IMR-90 (cell line): ENCODE results near the gene ST8SIA4. TPM values are rescaled to one million over a fixed set of nuclear protein-coding genes. Genes with fewer than 3 reads are reported as not detected.

Experiments used
- ATAC-seq: fragments of 200-7000 bp; cut with Tn5 transposase; 2 replicates; pipeline ENCODE4 v1.9.1; 2020; ENCODE audit warnings: low read depth, mild to moderate bottlenecking, moderate library complexity
- BruUV-seq: library from RNA; stranded (reverse); fragments of 400-500 nt; replicated peaks from 2 replicates; lab custom pipeline; 2021; lab: Mats Ljungman, UMichigan
- CTCF ChIA-PET: fragments of 300-600 bp; formaldehyde crosslinking; extraction: SDS; loops from one replicate; lab custom pipeline; 2021; ENCODE audit warnings: antibody characterized with exemption; lab: Yijun Ruan, JAX
- POLR2A ChIA-PET: fragments of 300-600 bp; sonication (Branson Sonifier 250); formaldehyde crosslinking; loops from one replicate; lab custom pipeline; 2022; ENCODE audit warnings: antibody characterized with exemption; ENCODE audit not compliant: unreplicated experiment; lab: Charles Lee
- DNase-seq: peaks from one replicate; pipeline ENCODE4 v3.0.0; 2013
- H2AFZ ChIP-seq: replicated peaks from 2 replicates; pipeline ENCODE3; 2013; ENCODE audit warnings: low read length, mild to moderate bottlenecking; ENCODE audit not compliant: poor library complexity
- H2AK5ac ChIP-seq: 2 replicates; pipeline ENCODE4 v1.6.1; 2013; ENCODE audit warnings: low read depth, low read length, inconsistent platforms
- H2AK9ac ChIP-seq: replicated peaks from 2 replicates; pipeline ENCODE3; 2013; ENCODE audit warnings: mild to moderate bottlenecking, low read depth, low read length, moderate library complexity; ENCODE audit not compliant: poor library complexity
- H2BK120ac ChIP-seq: 2 replicates; pipeline ENCODE4 v1.6.1; 2013; ENCODE audit warnings: low read depth, low read length, inconsistent platforms
- H2BK15ac ChIP-seq: 3 replicates; pipeline ENCODE4 v1.6.1; 2013; ENCODE audit warnings: low read depth, low read length, inconsistent platforms
- H2BK20ac ChIP-seq: 2 replicates; pipeline ENCODE4 v1.6.1; 2013; ENCODE audit warnings: low read depth, mild to moderate bottlenecking, inconsistent platforms, low read length, moderate library complexity
- H2BK5ac ChIP-seq: 2 replicates; pipeline ENCODE4 v1.6.1; 2013; ENCODE audit warnings: mild to moderate bottlenecking, low read depth, low read length, inconsistent platforms; ENCODE audit not compliant: poor library complexity, severe bottlenecking
- H3K14ac ChIP-seq: replicated peaks from 2 replicates; pipeline ENCODE4 v1.6.1; 2013; ENCODE audit warnings: low read depth, low read length, inconsistent platforms
- H3K18ac ChIP-seq: 2 replicates; pipeline ENCODE4 v1.6.1; 2013; ENCODE audit warnings: low read depth, low read length, control low read depth
- H3K23ac ChIP-seq: 2 replicates; pipeline ENCODE4 v1.6.1; 2013; ENCODE audit warnings: low read depth, low read length, inconsistent platforms
- H3K27ac ChIP-seq: 2 replicates; pipeline ENCODE4 v1.5.1; 2013; ENCODE audit warnings: mild to moderate bottlenecking, control low read depth, low read length; ENCODE audit not compliant: insufficient read depth
- H3K27me3 ChIP-seq: 2 replicates; pipeline ENCODE4 v1.6.1; 2013; ENCODE audit warnings: low read length; ENCODE audit not compliant: control insufficient read depth, insufficient read depth
- H3K36me3 ChIP-seq: 2 replicates; pipeline ENCODE4 v1.6.1; 2013; ENCODE audit warnings: low read length, mixed read lengths; ENCODE audit not compliant: control insufficient read depth, insufficient read depth
- H3K4ac ChIP-seq: 2 replicates; pipeline ENCODE4 v1.6.1; 2013; ENCODE audit warnings: low read depth, low read length, inconsistent platforms
- H3K4me1 ChIP-seq: 2 replicates; pipeline ENCODE4 v1.6.1; 2013; ENCODE audit warnings: low read length, mixed read lengths; ENCODE audit not compliant: control insufficient read depth, insufficient read depth
- H3K4me2 ChIP-seq: 2 replicates; pipeline ENCODE4 v1.6.1; 2013; ENCODE audit warnings: low read depth, mild to moderate bottlenecking, control low read depth, low read length, moderate library complexity
- H3K4me3 ChIP-seq: 2 replicates; pipeline ENCODE4 v1.5.1; 2013; ENCODE audit warnings: low read depth, mild to moderate bottlenecking, control low read depth, low read length, moderate library complexity; ENCODE audit not compliant: insufficient read depth
- H3K56ac ChIP-seq: 2 replicates; pipeline ENCODE4 v1.6.1; 2013; ENCODE audit warnings: low read length, inconsistent platforms; ENCODE audit not compliant: insufficient read depth; ENCODE audit errors: extremely low read depth
- H3K79me1 ChIP-seq, 2 experiments: 2 replicates each; pipeline ENCODE4 v1.6.1; 2013; ENCODE audit warnings: low read length in 2 of 2, inconsistent platforms in 1 of 2, low read depth in 1 of 2
- H3K9ac ChIP-seq: 2 replicates; pipeline ENCODE4 v1.6.1; 2013; ENCODE audit warnings: low read depth, low read length, control low read depth
- H3K9me1 ChIP-seq: 2 replicates; pipeline ENCODE4 v1.6.1; 2013; ENCODE audit warnings: low read length, inconsistent platforms; ENCODE audit not compliant: insufficient read depth
- H3K9me3 ChIP-seq: 2 replicates; pipeline ENCODE4 v1.6.1; 2013; ENCODE audit warnings: low read length; ENCODE audit not compliant: control insufficient read depth, insufficient read depth
- H4K20me1 ChIP-seq: 2 replicates; pipeline ENCODE4 v1.6.1; 2013; ENCODE audit warnings: low read length, inconsistent platforms; ENCODE audit not compliant: insufficient read depth
- H4K5ac ChIP-seq: 2 replicates; pipeline ENCODE4 v1.6.1; 2013; ENCODE audit warnings: mild to moderate bottlenecking, low read depth, low read length, control low read depth
- H4K8ac ChIP-seq, 2 experiments: 2 replicates each; pipeline ENCODE4 v1.6.1; 2013; ENCODE audit warnings: low read depth in 2 of 2, low read length in 2 of 2, control low read depth in 1 of 2, inconsistent platforms in 1 of 2
- H4K91ac ChIP-seq: 2 replicates; pipeline ENCODE4 v1.6.1; 2013; ENCODE audit warnings: low read depth, low read length, inconsistent platforms; ENCODE audit not compliant: insufficient read depth
- CTCF ChIP-seq: conservative IDR thresholded peaks from 2 replicates; pipeline ENCODE4 v1.5.1; 2012; ENCODE audit warnings: mild to moderate bottlenecking, low read depth, low read length, improper control_type of control experiment
- ELK1 ChIP-seq: fragments of 150-350 bp; IDR thresholded peaks from 2 replicates; pipeline ENCODE4 v1.6.1; 2016; ENCODE audit warnings: low read depth, mild to moderate bottlenecking, low read length, moderate library complexity, borderline replicate concordance
- MAFK ChIP-seq: IDR thresholded peaks from 2 replicates; pipeline ENCODE4 v1.6.1; 2012; ENCODE audit warnings: low read depth, low read length, improper control_type of control experiment
- MAZ ChIP-seq: IDR thresholded peaks from 2 replicates; pipeline ENCODE4 v1.6.1; 2012; ENCODE audit warnings: low read depth, mild to moderate bottlenecking, low read length, improper control_type of control experiment, moderate library complexity, borderline replicate concordance
- MXI1 ChIP-seq: IDR thresholded peaks from 2 replicates; pipeline ENCODE4 v1.6.1; 2012; ENCODE audit warnings: low read depth, mild to moderate bottlenecking, low read length, moderate library complexity, borderline replicate concordance
- RAD21 ChIP-seq: IDR thresholded peaks from 2 replicates; pipeline ENCODE4 v1.6.1; 2012; ENCODE audit warnings: low read length, improper control_type of control experiment
- RFX5 ChIP-seq: IDR thresholded peaks from 2 replicates; pipeline ENCODE4 v1.8.0; 2012; ENCODE audit warnings: low read depth, mild to moderate bottlenecking, low read length, moderate library complexity
- USF2 ChIP-seq: fragments of 150-350 bp; IDR thresholded peaks from 2 replicates; pipeline ENCODE4 v1.6.1; 2017; ENCODE audit warnings: mild to moderate bottlenecking, antibody characterized with exemption, low read length, low read depth
- WGBS, 2 experiments: methylation state at CpG; one replicate each; pipeline versions ENCODE4 v1.1.5 to v1.1.7; 2013; ENCODE audit warnings: missing lambda C conversion rate in 2 of 2; ENCODE audit not compliant: insufficient read length in 1 of 2; ENCODE audit errors: extremely low coverage in 2 of 2; 5-methylcytosine and 5-hydroxymethylcytosine counted together
- dilution Hi-C: fragments of 300-500 bp; cut with HindIII; formaldehyde crosslinking; loops from one replicate; pipeline ENCODE4 v1.14.3; 2018; ENCODE audit warnings: low sequenced_read_pairs; ENCODE audit not compliant: unreplicated experiment
- in situ Hi-C: fragments of 300-500 bp; cut with MboI; formaldehyde crosslinking; loops from 3 replicates; pipeline ENCODE4 v1.14.3; 2019; ENCODE audit warnings: low sequenced_read_pairs, inconsistent platforms, mixed read lengths
- intact Hi-C: fragments of 100-400 bp; cut with micrococcal nuclease; formaldehyde crosslinking; loops from 2 replicates; pipeline ENCODE4 v1.10.0; 2022
- polyA plus RNA-seq, 3 experiments: library from polyadenylated mRNA; depleted of rRNA; stranded (reverse); fragments of >200 nt; gene quantifications; 2 replicates each; pipeline ENCODE4 v1.2.3, GENCODE V29; 2012; ENCODE audit warnings: low replicate concordance in 1 of 3
- total RNA-seq: library from RNA; depleted of rRNA; stranded (reverse); fragments of >200 nt; gene quantifications from 2 replicates; pipeline ENCODE4 v1.2.3, GENCODE V29; 2012

Gene ST8SIA4
- total and polyA plus RNA-seq, 2 of the 4 experiments (the other 2 are of a cell fraction), result 0.02 to 0.18 TPM

- POLR2A ChIA-PET, result no interaction called here
- CTCF ChIA-PET, result no interaction called here
- intact Hi-C loops, result no loop called here
- no peak overlapping the region for H3K23ac ChIP-seq
- no TSS peak for BruUV-seq
- H3K9me1 ChIP-seq, result no peaks in the 10 kb centered on the region
- H3K27ac ChIP-seq, result no peak overlapping the region
- H2BK15ac ChIP-seq, result no peak overlapping the region
- H3K9ac ChIP-seq, result no peak overlapping the region
- no peaks in the 10 kb centered on the region for H3K79me1 ChIP-seq
- H3K14ac ChIP-seq, result no peak overlapping the region
- H3K4ac ChIP-seq, result no peak overlapping the region
- in situ Hi-C loops, result no loop called here
- H2BK20ac ChIP-seq, result no peak overlapping the region
- no peak for TF ChIP-seq RAD21
- no peak for TF ChIP-seq USF2
- TF ChIP-seq MXI1, result no peak
- TF ChIP-seq MAFK, result no peak
- TF ChIP-seq MAZ, result no peak
- no peak for TF ChIP-seq CTCF
- TF ChIP-seq ELK1, result no peak
- TF ChIP-seq RFX5, result no peak
- H3K4me3 ChIP-seq, result no peak overlapping the region
- dilution Hi-C loops, result no loop called here
- no peak overlapping the region for H4K8ac ChIP-seq
- no peaks in the 10 kb centered on the region for H3K4me1 ChIP-seq
- H4K91ac ChIP-seq, result no peak overlapping the region
- H3K27me3 ChIP-seq, result no peaks in the 10 kb centered on the region
- H2BK120ac ChIP-seq, result no peak overlapping the region
- H4K5ac ChIP-seq, result no peak overlapping the region
- H2AK5ac ChIP-seq, result no peak overlapping the region
- no peaks in the 10 kb centered on the region for H3K36me3 ChIP-seq
- H2BK5ac ChIP-seq, result no peak overlapping the region
- no peak overlapping the region for H2AK9ac ChIP-seq
- H4K20me1 ChIP-seq, result no peaks in the 10 kb centered on the region
- ATAC-seq, result no peak
- no peak overlapping the region for H3K56ac ChIP-seq
- H3K9me3 ChIP-seq, result no peaks in the 10 kb centered on the region
- no peak overlapping the region for H3K4me2 ChIP-seq
- no CpG with 5 or more reads among the region's 2 CpGs for WGBS, 2 experiments
- no peak for DNase-seq
- no peak overlapping the region for H2AFZ ChIP-seq
- no peak overlapping the region for H3K18ac ChIP-seq
Observed at GRCh38 chr5:100864931-100865330, 38.2 kb downstream of the ST8SIA4 start.
